WTC11 (cell line): ENCODE data around the gene CLPX.

ENCODE experiments used
- CREB1 ChIP-seq: sonication (generic); formaldehyde crosslinking; IDR thresholded peaks from 2 replicates; pipeline ENCODE4 v1.8.0; 2023; ENCODE audit warnings: mild to moderate bottlenecking, missing genetic modification reagents
- ELF4 ChIP-seq: sonication (generic); formaldehyde crosslinking; IDR thresholded peaks from 2 replicates; pipeline ENCODE4 v1.8.1; 2022; ENCODE audit warnings: low read depth, mild to moderate bottlenecking, moderate library complexity, missing genetic modification reagents
- PRDM15 ChIP-seq: sonication (generic); formaldehyde crosslinking; IDR thresholded peaks from 2 replicates; pipeline ENCODE4 v1.8.0; 2022; ENCODE audit warnings: missing genetic modification reagents
- RELA ChIP-seq: sonication (generic); formaldehyde crosslinking; IDR thresholded peaks from 2 replicates; pipeline ENCODE4 v1.8.1; 2022; ENCODE audit warnings: missing genetic modification reagents, mild to moderate bottlenecking, borderline replicate concordance
- TEAD4 ChIP-seq: sonication (generic); formaldehyde crosslinking; IDR thresholded peaks from 2 replicates; pipeline ENCODE4 v1.8.0; 2022; ENCODE audit warnings: mild to moderate bottlenecking, missing genetic modification reagents
- USF2 ChIP-seq: sonication (generic); formaldehyde crosslinking; IDR thresholded peaks from 2 replicates; pipeline ENCODE4 v1.8.1; 2023; ENCODE audit warnings: mild to moderate bottlenecking, missing genetic modification reagents, moderate library complexity
- ZNF121 ChIP-seq: sonication (generic); formaldehyde crosslinking; IDR thresholded peaks from 2 replicates; pipeline ENCODE4 v1.8.0; 2023; ENCODE audit warnings: missing genetic modification reagents
- ZNF232 ChIP-seq: sonication (generic); formaldehyde crosslinking; IDR thresholded peaks from 2 replicates; pipeline ENCODE4 v1.8.0; 2022; ENCODE audit warnings: mild to moderate bottlenecking, missing genetic modification reagents
- TF ChIP-seq, protein P1 (sequence below): sonication (generic); formaldehyde crosslinking; IDR thresholded peaks from 2 replicates; pipeline ENCODE4 v1.8.1; 2023; ENCODE audit warnings: mild to moderate bottlenecking, missing genetic modification reagents
- TF ChIP-seq, protein P2 (sequence below): fragments of 200-600 bp; IDR thresholded peaks from 2 replicates; pipeline ENCODE4 v1.8.0; 2022; ENCODE audit warnings: antibody characterized with exemption
- TF ChIP-seq, protein P3 (sequence below): sonication (generic); formaldehyde crosslinking; IDR thresholded peaks from 2 replicates; pipeline ENCODE4 v1.8.1; 2023; ENCODE audit warnings: mild to moderate bottlenecking, missing genetic modification reagents, borderline replicate concordance

DNA sequence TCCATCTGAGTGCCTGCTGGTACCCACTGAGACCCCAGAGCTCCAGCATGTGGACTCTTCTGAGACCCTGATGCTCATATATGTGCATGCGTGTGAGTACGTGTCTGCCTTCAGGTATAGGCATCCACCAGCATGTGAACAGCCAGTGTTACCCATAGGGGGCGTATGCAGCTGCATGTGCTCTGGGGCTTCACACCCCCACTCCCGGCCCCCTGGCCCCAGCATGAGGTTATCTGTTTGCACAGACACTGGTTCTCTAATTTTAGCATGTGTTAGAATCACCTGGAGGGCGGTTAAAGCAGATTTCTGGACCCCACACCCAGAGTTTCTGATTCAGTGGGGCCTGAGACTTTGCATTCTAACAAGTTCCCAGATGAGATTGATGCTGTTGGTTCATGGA, 27.0 kb upstream of the CLPX start:
- no peak for TF ChIP-seq ZNF121
- no peak for TF ChIP-seq RELA (CRISPR knock-in tag)
- TF ChIP-seq, protein P1, sequence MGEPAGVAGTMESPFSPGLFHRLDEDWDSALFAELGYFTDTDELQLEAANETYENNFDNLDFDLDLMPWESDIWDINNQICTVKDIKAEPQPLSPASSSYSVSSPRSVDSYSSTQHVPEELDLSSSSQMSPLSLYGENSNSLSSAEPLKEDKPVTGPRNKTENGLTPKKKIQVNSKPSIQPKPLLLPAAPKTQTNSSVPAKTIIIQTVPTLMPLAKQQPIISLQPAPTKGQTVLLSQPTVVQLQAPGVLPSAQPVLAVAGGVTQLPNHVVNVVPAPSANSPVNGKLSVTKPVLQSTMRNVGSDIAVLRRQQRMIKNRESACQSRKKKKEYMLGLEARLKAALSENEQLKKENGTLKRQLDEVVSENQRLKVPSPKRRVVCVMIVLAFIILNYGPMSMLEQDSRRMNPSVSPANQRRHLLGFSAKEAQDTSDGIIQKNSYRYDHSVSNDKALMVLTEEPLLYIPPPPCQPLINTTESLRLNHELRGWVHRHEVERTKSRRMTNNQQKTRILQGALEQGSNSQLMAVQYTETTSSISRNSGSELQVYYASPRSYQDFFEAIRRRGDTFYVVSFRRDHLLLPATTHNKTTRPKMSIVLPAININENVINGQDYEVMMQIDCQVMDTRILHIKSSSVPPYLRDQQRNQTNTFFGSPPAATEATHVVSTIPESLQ (CRISPR knock-in tag), result no peak
- TF ChIP-seq ZNF232 (CRISPR knock-in tag), result no peak
- TF ChIP-seq, protein P2, sequence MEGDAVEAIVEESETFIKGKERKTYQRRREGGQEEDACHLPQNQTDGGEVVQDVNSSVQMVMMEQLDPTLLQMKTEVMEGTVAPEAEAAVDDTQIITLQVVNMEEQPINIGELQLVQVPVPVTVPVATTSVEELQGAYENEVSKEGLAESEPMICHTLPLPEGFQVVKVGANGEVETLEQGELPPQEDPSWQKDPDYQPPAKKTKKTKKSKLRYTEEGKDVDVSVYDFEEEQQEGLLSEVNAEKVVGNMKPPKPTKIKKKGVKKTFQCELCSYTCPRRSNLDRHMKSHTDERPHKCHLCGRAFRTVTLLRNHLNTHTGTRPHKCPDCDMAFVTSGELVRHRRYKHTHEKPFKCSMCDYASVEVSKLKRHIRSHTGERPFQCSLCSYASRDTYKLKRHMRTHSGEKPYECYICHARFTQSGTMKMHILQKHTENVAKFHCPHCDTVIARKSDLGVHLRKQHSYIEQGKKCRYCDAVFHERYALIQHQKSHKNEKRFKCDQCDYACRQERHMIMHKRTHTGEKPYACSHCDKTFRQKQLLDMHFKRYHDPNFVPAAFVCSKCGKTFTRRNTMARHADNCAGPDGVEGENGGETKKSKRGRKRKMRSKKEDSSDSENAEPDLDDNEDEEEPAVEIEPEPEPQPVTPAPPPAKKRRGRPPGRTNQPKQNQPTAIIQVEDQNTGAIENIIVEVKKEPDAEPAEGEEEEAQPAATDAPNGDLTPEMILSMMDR, result peak; percentile 83
- no peak for TF ChIP-seq PRDM15 (CRISPR knock-in tag)
- no peak for TF ChIP-seq CREB1 (CRISPR knock-in tag)
- TF ChIP-seq ELF4, result no peak
- TF ChIP-seq, protein P3, sequence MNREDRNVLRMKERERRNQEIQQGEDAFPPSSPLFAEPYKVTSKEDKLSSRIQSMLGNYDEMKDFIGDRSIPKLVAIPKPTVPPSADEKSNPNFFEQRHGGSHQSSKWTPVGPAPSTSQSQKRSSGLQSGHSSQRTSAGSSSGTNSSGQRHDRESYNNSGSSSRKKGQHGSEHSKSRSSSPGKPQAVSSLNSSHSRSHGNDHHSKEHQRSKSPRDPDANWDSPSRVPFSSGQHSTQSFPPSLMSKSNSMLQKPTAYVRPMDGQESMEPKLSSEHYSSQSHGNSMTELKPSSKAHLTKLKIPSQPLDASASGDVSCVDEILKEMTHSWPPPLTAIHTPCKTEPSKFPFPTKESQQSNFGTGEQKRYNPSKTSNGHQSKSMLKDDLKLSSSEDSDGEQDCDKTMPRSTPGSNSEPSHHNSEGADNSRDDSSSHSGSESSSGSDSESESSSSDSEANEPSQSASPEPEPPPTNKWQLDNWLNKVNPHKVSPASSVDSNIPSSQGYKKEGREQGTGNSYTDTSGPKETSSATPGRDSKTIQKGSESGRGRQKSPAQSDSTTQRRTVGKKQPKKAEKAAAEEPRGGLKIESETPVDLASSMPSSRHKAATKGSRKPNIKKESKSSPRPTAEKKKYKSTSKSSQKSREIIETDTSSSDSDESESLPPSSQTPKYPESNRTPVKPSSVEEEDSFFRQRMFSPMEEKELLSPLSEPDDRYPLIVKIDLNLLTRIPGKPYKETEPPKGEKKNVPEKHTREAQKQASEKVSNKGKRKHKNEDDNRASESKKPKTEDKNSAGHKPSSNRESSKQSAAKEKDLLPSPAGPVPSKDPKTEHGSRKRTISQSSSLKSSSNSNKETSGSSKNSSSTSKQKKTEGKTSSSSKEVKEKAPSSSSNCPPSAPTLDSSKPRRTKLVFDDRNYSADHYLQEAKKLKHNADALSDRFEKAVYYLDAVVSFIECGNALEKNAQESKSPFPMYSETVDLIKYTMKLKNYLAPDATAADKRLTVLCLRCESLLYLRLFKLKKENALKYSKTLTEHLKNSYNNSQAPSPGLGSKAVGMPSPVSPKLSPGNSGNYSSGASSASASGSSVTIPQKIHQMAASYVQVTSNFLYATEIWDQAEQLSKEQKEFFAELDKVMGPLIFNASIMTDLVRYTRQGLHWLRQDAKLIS (CRISPR knock-in tag), result no peak
- TF ChIP-seq TEAD4 (CRISPR knock-in tag), result no peak
- no peak for TF ChIP-seq USF2 (CRISPR knock-in tag)
